Duodenal mucosa (tissue), 2 donors: Measurements from ENCODE around the gene YARS1.

Experiments used
- H3K27ac ChIP-seq: one replicate; pipeline ENCODE4 v1.7.0; 2013; ENCODE audit warnings: low read depth, low read length
- H3K27me3 ChIP-seq, 2 donors: one replicate each; pipeline ENCODE4 v1.7.0; 2013; ENCODE audit warnings: low read length in 2 of 2, control low read depth in 1 of 2; ENCODE audit not compliant: insufficient read depth in 2 of 2, control insufficient read depth in 1 of 2
- H3K36me3 ChIP-seq, 2 donors: one replicate each; pipeline ENCODE4 v1.7.0; 2013; ENCODE audit warnings: low read length in 2 of 2, control low read depth in 1 of 2; ENCODE audit not compliant: insufficient read depth in 2 of 2, control insufficient read depth in 1 of 2
- H3K4me1 ChIP-seq, 2 donors: one replicate each; pipeline ENCODE4 v1.7.0; 2013; ENCODE audit warnings: low read length in 2 of 2, control low read depth in 1 of 2; ENCODE audit not compliant: insufficient read depth in 2 of 2, control insufficient read depth in 1 of 2
- H3K4me3 ChIP-seq, 2 donors: one replicate each; pipeline ENCODE4 v1.7.0; 2013; ENCODE audit warnings: low read length in 2 of 2, low read depth in 1 of 2
- H3K9ac ChIP-seq, 2 donors: one replicate each; pipeline ENCODE4 v1.7.0; 2013; ENCODE audit warnings: low read length in 2 of 2, low read depth in 1 of 2
- H3K9me3 ChIP-seq, 2 donors: one replicate each; pipeline ENCODE4 v1.7.0; 2013; ENCODE audit warnings: low read length in 2 of 2, control low read depth in 1 of 2; ENCODE audit not compliant: control insufficient read depth in 1 of 2

YARS1 gene

DNA sequence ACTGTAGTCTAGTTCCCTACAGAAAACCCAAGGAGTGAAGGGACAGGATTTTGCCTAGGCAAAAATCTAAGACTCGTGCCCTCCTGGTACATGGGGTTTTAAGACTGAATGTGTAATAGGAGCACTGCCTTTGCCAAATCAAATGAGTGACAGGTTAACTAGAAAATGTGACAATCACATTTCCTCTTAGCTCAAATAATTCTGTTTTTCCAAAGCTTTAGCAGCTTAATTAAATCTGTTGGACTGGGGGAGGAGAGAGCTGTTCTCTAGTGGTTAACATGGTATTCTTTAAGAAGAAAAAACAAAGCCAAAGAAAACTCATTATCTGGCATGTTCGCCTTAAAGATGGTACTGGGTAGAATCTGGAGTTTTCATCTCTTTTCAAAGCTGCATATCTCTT, 41.0 kb upstream of the YARS1 start:
- H3K9me3 ChIP-seq: no peaks in the 10 kb centered on the region
- H3K27me3 ChIP-seq: no peaks in the 10 kb centered on the region
- no peak overlapping the region for H3K4me3 ChIP-seq
- peaks cover 0 to 7% of the 10 kb centered on the region in 2 donors for H3K4me1 ChIP-seq
- no peak overlapping the region for H3K9ac ChIP-seq
- H3K27ac ChIP-seq: no peak overlapping the region
- peaks cover 17 to 52% of the 10 kb centered on the region in 2 donors for H3K36me3 ChIP-seq

DNA sequence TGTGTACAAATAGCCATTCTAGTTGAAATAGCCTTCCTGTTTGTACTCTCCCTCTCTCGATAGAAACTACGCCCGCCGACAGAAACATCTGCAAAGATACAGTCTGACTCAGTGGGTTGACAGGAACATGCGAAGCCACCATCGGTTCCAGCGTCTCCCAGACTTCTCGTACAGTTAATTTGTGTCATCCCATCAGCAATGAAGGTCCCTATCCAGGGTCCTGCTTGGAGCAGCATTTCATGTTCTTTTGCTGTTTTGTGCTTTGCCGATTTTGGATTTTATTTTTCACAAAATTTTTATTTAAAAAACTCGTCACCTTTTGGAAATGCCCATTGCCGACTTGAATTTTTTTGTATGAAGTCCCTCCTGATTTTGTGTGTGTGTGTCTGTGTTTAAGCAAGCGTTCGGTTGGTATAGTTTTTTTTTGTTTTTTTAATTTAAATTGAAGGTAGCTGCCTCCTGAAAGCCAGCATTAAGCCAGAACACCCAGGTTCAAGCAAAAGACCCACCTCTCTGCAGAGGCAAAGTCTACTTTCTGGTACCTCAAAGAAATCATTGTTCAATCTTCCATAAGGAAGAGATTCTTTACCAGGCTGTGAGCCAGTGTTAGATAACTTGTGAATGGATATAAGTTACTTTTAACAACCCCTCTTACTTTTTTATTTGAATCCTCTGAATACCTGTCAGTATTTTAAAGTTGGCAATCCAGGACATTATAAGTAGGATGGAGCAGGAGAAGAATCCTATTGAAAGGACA, 38.9 kb upstream of the YARS1 start:
- H3K9me3 ChIP-seq: no peaks in the 10 kb centered on the region
- peaks cover 12 to 46% of the 10 kb centered on the region in 2 donors for H3K36me3 ChIP-seq
- H3K9ac ChIP-seq: no peak overlapping the region
- no peak overlapping the region for H3K4me3 ChIP-seq
- H3K27ac ChIP-seq: no peak overlapping the region
- no peaks in the 10 kb centered on the region for H3K27me3 ChIP-seq
- peaks cover 0 to 7% of the 10 kb centered on the region in 2 donors for H3K4me1 ChIP-seq

DNA sequence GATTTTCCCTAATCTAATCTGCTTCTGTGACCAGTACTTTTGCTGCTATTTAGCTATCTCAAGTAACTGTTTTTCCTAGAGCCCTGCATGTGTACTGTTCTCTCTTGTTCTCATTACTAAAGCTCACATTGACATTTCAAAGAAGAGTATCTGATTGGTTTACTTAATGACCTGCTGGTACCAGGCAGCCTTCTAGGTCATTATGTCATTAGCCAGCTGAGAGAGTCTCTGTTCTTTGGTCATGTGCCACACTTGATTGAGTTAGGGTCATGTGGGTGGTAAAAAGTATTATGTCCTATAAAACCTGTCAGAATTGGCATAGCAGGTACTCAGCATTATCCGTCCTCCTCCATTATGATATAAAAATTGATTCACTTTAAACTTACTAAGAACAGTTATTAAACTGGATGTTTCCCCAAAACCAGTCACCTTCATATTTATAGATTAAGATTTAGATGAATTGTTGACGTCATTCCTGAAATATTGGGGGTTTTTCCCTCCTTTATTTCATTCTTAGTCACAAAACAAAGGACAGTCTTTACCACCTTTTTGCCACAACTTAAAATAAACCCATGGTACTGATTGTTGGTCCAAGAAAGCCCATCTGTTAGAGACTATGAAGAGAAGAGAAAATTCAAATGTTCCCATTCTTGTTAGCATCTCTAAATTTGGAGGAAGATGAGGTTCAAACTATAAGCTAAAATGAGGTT, 31.4 kb upstream of the YARS1 start:
- no peaks in the 10 kb centered on the region for H3K4me1 ChIP-seq
- no peak overlapping the region for H3K27ac ChIP-seq
- H3K36me3 ChIP-seq: peaks cover 4 to 23% of the 10 kb centered on the region in 2 donors
- no peak overlapping the region for H3K4me3 ChIP-seq
- H3K9me3 ChIP-seq: no peaks in the 10 kb centered on the region
- no peak overlapping the region for H3K9ac ChIP-seq
- H3K27me3 ChIP-seq: no peaks in the 10 kb centered on the region

DNA sequence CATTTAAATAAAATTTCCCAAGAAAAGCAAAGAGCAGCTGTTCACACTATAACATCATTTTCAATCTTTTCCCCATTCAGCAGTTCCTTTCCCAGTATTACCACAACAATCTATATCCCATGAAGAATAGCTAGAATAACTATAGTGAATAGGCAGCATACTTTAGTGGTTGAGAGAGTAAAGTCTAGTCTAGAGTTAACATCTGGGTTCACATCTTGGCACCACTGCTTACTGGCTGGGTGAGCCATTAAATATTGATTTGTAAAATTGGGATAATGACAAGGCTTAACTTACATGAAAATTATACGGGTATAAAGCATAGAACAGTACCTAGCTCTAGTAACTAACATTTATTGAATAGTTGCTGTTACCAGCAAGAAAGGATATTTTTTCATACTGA, 14.7 kb upstream of the YARS1 start:
- Histone ChIP-seq H3K4me1 (no peaks in the 10 kb centered on the region), H3K36me3 (peaks cover 16 to 63% of the 10 kb centered on the region in 2 donors), H3K9me3 (no peaks in the 10 kb centered on the region), H3K27me3 (no peaks in the 10 kb centered on the region), H3K9ac (no peak overlapping the region), H3K27ac (no peak overlapping the region), H3K4me3 (no peak overlapping the region)

DNA sequence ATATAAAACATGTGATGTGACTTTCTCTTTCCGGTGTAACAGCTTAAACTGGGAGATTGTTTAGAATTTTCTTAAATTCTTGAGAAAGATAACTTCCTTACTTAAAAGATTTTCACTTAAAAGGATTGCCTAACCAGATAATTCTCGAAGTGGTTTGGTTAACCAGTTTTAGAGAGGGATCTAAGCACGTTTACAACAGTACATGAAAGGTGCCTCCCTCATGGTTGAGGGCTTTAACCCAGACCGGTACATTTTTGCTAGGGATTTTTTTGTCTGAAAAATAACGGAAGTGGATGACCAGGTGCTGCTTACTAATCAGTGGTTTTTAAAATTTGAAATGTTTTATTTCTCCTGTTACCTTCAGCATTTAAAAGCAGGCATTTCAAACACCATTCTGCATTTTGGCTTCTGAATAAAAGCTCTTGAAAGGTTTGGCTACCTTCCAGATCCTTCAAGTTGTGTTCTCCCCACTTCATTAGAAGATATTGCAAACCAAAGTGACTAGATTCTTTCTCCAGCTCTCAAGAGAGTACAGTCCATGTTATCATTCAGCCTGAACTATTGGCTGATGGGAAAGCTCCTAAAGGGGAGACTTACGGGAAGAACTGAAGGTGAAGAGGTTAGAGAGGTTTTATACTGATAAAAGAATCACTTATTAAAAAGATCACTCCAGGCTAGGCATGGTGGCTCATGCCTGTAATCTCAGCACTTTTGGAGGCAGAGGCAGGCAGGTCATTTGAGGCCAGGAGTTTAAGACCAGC, 13.1 kb upstream of the YARS1 start:
- peaks cover 27 to 72% of the 10 kb centered on the region in 2 donors for H3K36me3 ChIP-seq
- H3K27ac ChIP-seq: no peak overlapping the region

DNA sequence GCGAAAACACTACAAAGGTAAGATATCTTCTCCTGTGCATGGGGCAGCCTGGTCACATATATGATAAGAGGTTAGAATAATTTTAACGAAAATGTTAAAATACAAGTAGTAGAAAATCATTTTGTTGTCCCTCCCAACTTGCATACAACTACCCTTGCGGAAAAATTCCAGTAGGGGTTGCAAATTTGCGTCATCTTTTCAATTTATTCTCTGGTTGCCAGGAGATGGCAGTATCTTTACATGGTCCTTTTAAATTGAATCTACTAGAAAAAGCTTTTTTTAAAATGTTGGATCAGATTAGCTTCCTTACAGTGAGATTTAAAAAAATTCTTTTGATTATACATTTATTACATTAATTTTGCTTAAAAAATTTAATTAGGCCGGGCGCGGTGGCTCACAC, 11.2 kb upstream of the YARS1 start:
- Histone ChIP-seq H3K36me3 (peaks cover 27 to 71% of the 10 kb centered on the region in 2 donors), H3K4me1 (no peaks in the 10 kb centered on the region), H3K9ac (no peak overlapping the region), H3K9me3 (no peaks in the 10 kb centered on the region), H3K27me3 (no peaks in the 10 kb centered on the region), H3K4me3 (no peak overlapping the region), H3K27ac (no peak overlapping the region)

More for the DNA sequence above, 13.1 kb upstream of the YARS1 start:
- Histone ChIP-seq H3K9ac (no peak overlapping the region), H3K4me3 (no peak overlapping the region), H3K4me1 (no peaks in the 10 kb centered on the region), H3K9me3 (no peaks in the 10 kb centered on the region), H3K27me3 (no peaks in the 10 kb centered on the region)

DNA sequence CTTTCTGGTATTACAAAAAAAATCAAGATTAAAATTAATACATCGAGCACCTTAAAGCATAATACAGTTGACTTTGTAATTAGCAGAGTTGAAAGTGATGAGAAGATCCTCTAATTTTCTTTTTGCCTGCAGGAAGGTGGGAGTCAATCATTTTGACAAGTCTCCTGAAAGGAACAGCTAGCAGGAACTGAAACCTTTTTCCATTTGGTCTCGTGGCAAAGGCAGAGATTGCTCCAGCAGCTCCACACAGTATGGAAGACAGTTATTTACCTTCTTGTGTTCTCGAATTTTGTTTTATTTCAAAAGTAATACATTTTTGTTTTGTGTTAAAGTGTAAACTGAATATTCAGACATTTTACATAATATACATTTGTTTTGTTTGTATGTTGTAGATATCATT, 8.0 kb upstream of the YARS1 start:
- H3K9ac ChIP-seq: no peak overlapping the region
- H3K27me3 ChIP-seq: no peaks in the 10 kb centered on the region
- no peaks in the 10 kb centered on the region for H3K9me3 ChIP-seq
- H3K27ac ChIP-seq: no peak overlapping the region
- peaks cover 19 to 45% of the 10 kb centered on the region in 2 donors for H3K36me3 ChIP-seq
- no peaks in the 10 kb centered on the region for H3K4me1 ChIP-seq
- H3K4me3 ChIP-seq: no peak overlapping the region

DNA sequence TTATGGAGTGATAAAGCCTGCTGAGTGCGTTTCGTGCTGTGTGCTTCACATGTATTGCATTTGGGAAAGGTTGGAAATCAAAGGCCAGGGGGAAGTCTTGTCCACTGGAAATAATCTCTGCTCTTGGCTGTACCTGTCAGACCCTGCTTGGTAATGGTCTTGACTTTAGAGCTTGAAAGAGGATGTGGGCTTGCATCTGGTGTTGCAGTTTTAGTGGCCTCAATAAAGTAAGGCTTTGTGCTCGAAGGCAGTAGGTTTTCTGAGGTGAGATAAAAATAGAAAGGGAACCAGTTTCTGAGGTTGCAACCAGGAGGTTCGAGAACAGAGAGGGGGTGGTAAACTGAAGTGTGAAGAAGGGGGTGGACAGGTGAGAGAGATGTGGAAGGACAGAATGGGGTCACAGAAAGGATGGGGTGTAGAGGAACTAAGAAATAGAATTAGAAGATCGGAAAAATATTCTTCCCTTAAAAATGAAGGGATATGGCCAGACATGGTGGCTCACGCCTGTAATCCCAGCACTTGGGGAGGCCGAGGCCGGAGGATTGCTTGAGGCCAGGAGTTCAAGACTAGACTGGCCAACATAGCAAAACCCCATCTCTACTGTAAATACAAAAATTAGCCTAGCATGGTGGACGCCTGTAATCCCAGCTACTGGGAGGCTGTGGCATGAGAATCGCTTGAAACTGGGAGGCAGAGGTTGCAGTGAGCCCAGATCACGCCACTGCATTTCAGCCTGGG, 1.8 kb upstream of the YARS1 start:
- Histone ChIP-seq H3K4me1 (peaks cover 15 to 28% of the 10 kb centered on the region in 2 donors), H3K9me3 (no peaks in the 10 kb centered on the region), H3K27ac (no peak overlapping the region), H3K27me3 (no peaks in the 10 kb centered on the region), H3K4me3 (peak overlapping the region; percentile 88 to 99), H3K36me3 (peaks cover 0 to 4% of the 10 kb centered on the region in 2 donors), H3K9ac (peak overlapping the region; percentile 81 to 94)

DNA sequence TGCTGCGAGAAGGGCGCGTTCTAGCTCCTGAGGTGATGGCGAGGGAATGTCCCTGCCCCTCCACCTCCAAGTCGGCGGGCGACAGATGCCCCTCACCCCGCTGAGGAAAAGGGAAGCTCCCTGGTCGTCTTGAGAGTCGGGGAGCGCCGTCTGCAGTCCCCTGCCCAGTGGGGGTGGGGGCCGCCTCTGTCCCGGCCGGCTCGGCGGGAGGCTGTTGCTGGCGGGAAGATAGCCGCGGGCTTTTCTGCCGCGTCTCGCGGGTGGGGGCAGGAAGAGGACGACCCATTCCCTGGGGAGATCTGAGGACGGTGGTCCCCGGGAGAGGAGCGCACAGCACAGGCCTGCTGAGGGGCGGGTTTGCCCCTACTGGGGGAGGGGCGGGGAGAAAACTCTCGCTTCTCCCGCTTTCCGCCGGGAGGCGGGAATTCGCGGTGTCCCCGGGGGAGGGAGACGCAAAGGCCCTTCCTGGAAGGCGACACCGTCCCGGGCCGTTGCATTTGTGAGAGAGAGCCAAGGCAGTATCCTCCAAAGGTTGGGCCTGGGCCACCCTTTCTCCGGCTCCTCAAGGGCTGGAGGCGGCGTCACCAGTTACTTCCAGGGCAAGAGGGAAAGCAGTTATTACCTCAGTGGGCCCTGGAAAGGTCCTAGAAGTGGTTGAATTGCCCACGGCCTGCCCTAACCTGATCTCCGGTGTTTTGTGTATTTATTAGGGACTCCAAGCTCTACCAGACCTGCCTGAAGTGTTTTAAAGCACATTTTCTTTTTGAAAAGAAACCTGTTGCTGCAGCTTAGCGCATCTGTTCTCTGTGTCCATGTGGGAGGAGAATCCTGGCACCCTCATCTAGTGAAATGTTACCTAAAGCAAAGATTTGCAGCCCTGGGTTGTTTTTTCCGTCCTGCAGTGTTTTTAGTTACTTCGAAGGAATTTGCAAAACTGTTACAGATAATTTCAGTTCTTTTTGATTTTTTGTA, 943 bp upstream of the YARS1 start:
- Histone ChIP-seq H3K4me1 (peaks cover 15 to 28% of the 10 kb centered on the region in 2 donors), H3K4me3 (peak overlapping the region; percentile 88 to 99), H3K9ac (peak overlapping the region; percentile 81 to 94), H3K36me3 (peaks cover 0 to 2% of the 10 kb centered on the region in 2 donors), H3K27me3 (no peaks in the 10 kb centered on the region), H3K27ac (peak overlapping the region; percentile 91), H3K9me3 (no peaks in the 10 kb centered on the region)
